Stimulated activated CD8-positive, alpha-beta memory T cell treated with anti-CD3 and anti-CD28 coated beads, Interleukin-7, amount 100 ng/mL, for 1 hour (primary cell): Measurements from ENCODE around the gene ANTXR2.

Experiments used
- DNase-seq, 2 donors: peaks; one replicate each; pipeline ENCODE4 v3.0.0-alpha.2; 2020; ENCODE audit warnings: low read depth in 2 of 2

ANTXR2 gene

GRCh38 chr4:80092088-80092487 lies 19.1 kb upstream of the ANTXR2 start:
- DNase-seq: no peak

- DNase-seq: no peak
Observed at GRCh38 chr4:80091688-80092087, 18.7 kb upstream of the ANTXR2 start.

DNA sequence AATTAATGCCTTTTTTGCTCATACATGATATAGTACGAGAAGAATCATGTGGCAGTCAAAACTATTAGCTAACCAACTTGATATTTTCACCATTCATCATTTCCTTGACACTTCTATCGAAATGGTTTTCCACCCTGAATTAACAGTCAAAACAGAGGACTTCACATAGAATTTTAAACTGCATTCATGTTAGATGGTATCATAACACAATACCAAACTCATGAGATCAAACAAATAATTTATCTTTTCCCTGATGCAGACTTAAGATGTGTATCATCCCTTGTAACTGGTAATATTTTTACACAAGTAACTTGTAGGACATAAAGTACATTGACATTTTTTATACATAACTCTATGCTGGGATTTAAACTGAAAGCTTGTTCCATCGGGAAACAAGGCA lies 18.2 kb upstream of the ANTXR2 start:
- no peak for DNase-seq

GRCh38 chr4:80090090-80090489 lies 17.1 kb upstream of the ANTXR2 start:
- DNase-seq: no peak

DNA sequence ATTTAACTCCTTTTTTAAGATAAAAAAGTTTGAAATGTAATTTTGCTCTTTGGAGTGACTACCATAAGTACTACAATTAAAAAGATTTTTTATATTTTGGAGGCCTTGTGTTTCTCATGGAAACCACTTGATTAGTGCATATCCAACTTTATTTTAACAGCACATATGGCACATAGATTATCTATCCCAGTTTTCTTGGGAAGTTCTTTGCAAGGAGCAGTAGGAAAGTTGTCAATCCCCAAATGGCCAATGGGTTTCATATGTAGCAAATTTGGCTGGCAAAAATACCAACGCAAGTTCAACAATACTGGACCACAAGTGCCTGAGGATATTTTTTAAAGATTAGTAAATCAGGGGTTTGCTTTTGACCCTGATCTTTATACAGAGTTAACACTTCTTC lies 15.4 kb upstream of the ANTXR2 start:
- no peak for DNase-seq

- no peak for DNase-seq
Observed at GRCh38 chr4:80086296-80086695, 13.3 kb upstream of the ANTXR2 start.

- no peak for DNase-seq
Observed at GRCh38 chr4:80085081-80085480, 12.1 kb upstream of the ANTXR2 start.

- DNase-seq: no peak
Observed at GRCh38 chr4:80082693-80083092, 9.7 kb upstream of the ANTXR2 start.

DNA sequence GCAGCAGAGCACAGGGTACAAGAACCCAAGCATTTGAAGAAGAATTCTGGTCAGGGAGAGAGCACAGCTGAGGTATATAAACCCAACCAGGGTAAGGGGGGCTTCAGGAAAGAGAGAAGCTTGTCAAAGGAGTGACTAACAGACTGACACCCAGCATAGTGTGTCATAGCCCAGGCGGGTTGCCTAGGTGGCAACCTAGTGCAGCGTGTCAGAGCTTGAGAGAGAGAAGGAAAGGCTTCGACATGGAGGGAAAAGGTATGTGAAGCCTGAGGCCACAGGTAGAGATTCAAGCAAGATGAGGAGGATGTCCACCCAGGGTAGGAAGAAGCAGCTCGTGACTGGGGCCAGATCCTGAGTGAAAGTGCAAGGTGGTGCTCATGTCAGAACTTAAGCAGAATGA lies 8.5 kb upstream of the ANTXR2 start:
- no peak for DNase-seq

GRCh38 chr4:80079255-80079923 lies 6.4 kb upstream of the ANTXR2 start:
- DNase-seq: no peak

DNA sequence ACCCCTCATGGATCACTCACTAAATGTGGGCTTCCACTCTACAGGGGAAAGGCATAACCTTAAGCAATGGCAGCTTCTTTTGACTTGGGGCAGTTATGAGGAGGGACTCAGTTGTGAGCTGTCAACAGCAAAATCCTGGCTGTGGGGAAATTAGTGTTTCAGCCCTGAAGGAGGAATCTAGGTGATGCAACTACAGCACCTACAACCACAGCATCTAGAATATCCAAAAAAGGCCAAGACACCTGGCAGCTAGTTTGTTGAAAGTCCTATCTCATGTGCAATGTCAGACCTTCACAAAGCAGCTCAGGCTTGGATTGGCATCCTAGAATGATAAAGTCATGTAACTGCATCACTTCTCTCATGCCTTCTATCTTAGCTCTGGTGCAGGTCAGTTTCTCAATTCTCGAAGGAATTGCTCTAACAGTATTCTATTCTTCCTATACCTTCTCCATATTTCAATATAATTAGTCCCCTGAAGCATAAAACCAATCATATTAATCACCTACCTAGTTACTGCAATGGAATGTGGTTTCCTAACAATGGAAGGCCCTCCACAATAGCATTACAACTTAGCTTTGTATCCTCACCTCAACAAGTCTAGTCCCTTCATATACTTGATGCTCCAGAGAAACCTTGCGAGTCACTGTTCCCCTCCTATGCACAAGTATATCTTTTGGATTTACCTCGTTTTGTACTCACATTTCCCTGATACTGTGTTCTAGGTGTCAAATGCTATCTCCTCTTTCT lies 5.5 kb upstream of the ANTXR2 start:
- DNase-seq: no peak

GRCh38 chr4:80077639-80078038 lies 4.6 kb upstream of the ANTXR2 start:
- no peak for DNase-seq

DNA sequence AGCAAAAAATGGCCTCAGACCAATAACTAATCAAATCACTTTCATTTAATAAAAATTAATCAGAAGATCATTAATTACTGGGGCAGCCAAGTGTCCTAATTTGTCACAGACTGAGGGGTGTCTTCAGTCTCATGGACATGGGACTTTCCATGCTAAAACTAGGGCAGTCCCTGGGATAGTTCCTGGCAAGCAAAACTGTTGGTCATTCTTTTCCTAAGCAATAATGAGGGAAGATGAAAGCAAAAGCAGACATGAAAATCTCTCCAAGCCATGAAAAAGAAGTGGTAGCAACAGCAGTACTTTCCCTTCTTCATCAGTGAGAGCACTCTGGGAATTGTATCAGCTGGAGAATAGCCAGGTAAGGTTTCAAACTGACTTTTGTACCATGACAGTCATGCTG lies 3.7 kb upstream of the ANTXR2 start:
- no peak for DNase-seq

DNA sequence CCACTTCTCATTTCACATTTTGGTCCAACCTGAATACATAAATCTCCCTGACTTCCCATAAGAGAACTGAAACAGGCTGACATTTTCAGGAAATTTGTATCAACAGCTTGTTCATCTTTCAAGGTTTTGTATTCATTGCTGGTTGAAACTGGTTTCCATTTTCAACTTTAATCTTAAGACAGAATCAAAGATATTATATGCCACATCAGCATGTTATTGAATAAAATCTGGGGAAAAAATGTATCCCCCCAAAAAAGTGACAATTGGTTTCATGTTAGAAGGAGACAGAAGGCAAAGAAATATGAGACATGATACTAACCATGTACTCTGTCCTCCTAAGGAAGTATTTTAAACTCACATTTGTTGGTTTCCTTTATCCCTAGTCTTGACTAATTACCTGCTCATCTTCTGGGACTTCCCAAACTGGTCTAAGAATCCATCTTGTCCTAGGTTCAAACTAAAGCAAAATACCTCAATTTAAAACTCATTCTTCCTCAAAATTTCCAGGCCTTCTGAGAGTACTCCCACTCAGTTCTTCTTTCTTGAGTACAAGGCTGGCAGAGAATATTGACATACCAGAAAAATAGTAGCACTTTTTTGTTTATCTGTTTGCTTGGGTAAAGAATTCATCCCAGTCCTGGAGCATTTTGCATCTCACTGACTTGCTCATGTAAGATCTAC lies 3.1 kb upstream of the ANTXR2 start:
- DNase-seq: no peak

DNA sequence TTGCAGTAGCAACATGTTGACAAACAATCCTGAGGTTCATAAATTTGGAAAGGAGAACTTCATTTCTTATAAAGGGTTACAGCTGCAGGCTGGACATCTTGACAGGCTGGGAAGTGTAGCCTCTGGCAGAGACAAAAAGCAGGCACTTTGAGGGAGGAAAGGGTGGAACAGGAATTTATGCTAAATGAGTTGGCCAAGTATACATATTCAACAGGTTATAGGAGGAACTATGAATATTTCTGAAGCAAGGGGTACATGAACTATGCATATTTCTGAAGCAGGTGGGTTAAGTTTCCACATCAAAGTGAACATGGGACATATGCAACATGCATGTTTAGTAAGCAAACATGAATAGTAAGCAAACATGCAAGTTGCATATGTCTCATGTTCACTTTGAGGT lies 1.6 kb upstream of the ANTXR2 start:
- no peak for DNase-seq

GRCh38 chr4:80074069-80074468 lies 1.0 kb upstream of the ANTXR2 start:
- DNase-seq: no peak

- DNase-seq: no peak
Observed at GRCh38 chr4:80073473-80074008, 512 bp upstream of the ANTXR2 start.

GRCh38 chr4:80072228-80072743 lies 743 bp downstream of the ANTXR2 start:
- no peak for DNase-seq

DNA sequence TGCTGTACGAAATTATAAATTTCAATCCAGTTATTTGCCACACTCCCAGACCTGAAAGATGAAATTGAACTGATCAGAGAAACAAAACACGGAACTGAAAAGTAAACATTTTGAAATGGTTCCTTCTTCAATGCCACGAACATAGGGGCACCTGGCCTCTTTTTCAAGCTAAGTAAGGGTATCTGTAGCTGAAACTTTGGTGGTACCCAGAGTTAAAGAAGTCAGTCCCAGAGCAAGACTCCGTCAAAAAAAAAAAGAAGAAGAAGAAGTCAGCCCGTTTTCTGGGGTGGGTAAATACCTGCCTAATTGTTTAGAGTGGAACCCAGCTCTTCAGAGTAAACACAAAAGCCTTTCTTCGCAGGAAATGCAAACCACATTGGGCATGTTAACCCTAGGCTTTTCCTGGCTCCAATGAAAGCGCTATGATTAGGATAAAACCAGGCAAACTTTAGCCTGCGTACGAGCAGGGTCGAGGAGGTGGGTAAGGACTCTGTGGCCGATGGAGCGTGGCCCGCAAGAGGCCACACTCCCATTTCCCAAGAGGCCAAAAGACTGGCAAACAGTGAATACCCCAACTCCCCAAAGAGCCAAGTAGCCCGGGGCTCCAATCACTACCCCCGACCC lies 1.3 kb downstream of the ANTXR2 start:
- no peak for DNase-seq

- no peak for DNase-seq
Observed at GRCh38 chr4:80070880-80071603, 2.0 kb downstream of the ANTXR2 start.
